LNCAP (cell line): ENCODE results near the gene IARS1.

Experiments used
- TF ChIP-seq, protein P1 (sequence below): fragments of 450-650 bp; IDR thresholded peaks from 2 replicates; pipeline ENCODE4 v1.5.1; 2017; ENCODE audit warnings: mild to moderate bottlenecking

Gene IARS1

GRCh38 chr9:92294297-92294676 lies 790 bp upstream of the IARS1 start:
- TF ChIP-seq, protein P1, sequence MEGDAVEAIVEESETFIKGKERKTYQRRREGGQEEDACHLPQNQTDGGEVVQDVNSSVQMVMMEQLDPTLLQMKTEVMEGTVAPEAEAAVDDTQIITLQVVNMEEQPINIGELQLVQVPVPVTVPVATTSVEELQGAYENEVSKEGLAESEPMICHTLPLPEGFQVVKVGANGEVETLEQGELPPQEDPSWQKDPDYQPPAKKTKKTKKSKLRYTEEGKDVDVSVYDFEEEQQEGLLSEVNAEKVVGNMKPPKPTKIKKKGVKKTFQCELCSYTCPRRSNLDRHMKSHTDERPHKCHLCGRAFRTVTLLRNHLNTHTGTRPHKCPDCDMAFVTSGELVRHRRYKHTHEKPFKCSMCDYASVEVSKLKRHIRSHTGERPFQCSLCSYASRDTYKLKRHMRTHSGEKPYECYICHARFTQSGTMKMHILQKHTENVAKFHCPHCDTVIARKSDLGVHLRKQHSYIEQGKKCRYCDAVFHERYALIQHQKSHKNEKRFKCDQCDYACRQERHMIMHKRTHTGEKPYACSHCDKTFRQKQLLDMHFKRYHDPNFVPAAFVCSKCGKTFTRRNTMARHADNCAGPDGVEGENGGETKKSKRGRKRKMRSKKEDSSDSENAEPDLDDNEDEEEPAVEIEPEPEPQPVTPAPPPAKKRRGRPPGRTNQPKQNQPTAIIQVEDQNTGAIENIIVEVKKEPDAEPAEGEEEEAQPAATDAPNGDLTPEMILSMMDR, result no peak

DNA sequence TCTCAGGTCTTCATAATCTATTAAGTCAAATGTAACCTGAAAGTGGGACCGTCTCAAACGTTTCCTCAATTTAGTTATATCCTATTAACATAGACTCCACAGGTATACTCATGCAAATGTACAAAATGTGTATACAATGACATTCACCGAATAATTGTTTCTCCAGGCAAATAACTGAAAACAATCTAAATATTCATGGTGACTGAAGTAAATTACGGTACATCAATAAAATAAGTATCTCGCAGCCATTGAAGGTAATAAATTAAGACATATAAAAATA lies 482 bp downstream of the IARS1 start:
- TF ChIP-seq, protein P1, result no peak

DNA sequence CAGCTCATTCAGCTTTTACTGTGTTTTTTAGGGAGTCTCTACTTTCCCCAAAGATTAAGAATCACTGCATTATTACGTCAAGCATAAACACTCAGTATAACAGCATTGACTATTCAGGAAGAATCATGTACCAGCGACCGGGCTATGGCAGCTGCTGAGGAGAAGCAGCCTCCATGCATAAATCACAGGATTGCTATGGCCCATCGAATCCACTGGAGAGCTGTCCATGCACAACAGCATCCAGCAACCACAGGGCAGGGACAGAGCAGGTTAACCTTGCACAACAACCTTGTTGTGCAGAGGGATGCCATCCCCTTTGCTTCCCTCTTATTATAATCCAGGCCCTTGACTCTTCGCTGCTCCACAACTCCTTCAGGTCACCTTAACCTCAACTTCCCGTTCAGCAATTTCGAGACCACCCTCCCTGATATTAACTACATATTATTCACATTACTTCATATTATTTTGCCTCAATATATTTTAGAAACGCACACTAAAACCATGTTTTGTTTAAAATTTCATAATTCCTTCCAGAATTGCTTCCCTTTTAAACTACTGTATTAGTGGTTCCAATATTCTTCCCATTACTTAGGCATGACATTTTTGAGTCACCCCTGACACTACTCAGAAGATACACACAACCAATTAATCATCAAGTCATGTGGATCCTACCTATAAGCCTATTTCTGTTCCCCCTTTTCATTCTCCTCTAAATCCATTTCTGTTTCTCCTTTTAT lies 991 bp downstream of the IARS1 start:
- TF ChIP-seq, protein P1, result no peak

- TF ChIP-seq, protein P1, result no peak
Measured at GRCh38 chr9:92291577-92291976, 1.9 kb downstream of the IARS1 start.

GRCh38 chr9:92290785-92291429 lies 2.6 kb downstream of the IARS1 start:
- TF ChIP-seq, protein P1, result no peak

GRCh38 chr9:92289708-92290390 lies 3.6 kb downstream of the IARS1 start:
- TF ChIP-seq, protein P1, result no peak

DNA sequence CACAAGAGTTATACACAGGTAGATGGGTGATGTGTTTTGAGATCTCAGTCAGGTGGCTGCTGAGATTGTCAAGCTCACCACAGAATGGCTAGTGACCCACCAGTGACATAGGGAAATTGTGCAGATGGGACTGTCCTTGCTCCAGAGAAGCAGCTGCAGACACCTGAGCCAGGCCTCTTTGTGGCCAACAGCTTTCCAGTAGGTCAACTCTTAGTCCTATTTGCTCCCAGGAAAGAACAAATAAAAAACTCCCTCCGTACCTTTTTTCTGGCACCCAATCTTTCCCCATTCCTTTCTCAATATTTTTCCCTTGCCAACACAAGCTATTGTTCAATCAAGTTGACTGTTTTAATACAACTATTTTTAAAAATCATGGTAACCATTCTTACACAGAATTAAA lies 14.2 kb downstream of the IARS1 start:
- TF ChIP-seq, protein P1, result no peak
